IMR-90 (cell line): ENCODE results near the gene PARVG.

Source experiments
- BHLHE40 ChIP-seq: fragments of 150-350 bp; IDR thresholded peaks from 2 replicates; pipeline ENCODE4 v1.6.1; 2016; ENCODE audit warnings: mild to moderate bottlenecking, low read depth, low read length
- FOS ChIP-seq: fragments of 150-350 bp; IDR thresholded peaks from 2 replicates; pipeline ENCODE4 v1.6.1; 2016; ENCODE audit warnings: low read depth, low read length
- MAFK ChIP-seq: IDR thresholded peaks from 2 replicates; pipeline ENCODE4 v1.6.1; 2012; ENCODE audit warnings: low read depth, low read length, improper control_type of control experiment
- MXI1 ChIP-seq: IDR thresholded peaks from 2 replicates; pipeline ENCODE4 v1.6.1; 2012; ENCODE audit warnings: low read depth, mild to moderate bottlenecking, low read length, moderate library complexity, borderline replicate concordance
- POLR2A ChIP-seq: IDR thresholded peaks from 2 replicates; pipeline ENCODE4 v1.6.1; 2012; ENCODE audit warnings: mild to moderate bottlenecking, low read depth, low read length
- RAD21 ChIP-seq: IDR thresholded peaks from 2 replicates; pipeline ENCODE4 v1.6.1; 2012; ENCODE audit warnings: low read length, improper control_type of control experiment
- SMC3 ChIP-seq: fragments of 150-350 bp; IDR thresholded peaks from 2 replicates; pipeline ENCODE4 v1.6.1; 2016; ENCODE audit warnings: low read depth, mild to moderate bottlenecking, antibody characterized with exemption, low read length, moderate library complexity
- TF ChIP-seq, protein P1 (sequence below): conservative IDR thresholded peaks from 2 replicates; pipeline ENCODE4 v1.5.1; 2012; ENCODE audit warnings: mild to moderate bottlenecking, low read depth, low read length, improper control_type of control experiment
- TF ChIP-seq, protein P2 (sequence below): fragments of 150-350 bp; IDR thresholded peaks from 2 replicates; pipeline ENCODE4 v1.6.1; 2016; ENCODE audit warnings: low read depth, mild to moderate bottlenecking, low read length, moderate library complexity, borderline replicate concordance

- TF ChIP-seq, protein P1, sequence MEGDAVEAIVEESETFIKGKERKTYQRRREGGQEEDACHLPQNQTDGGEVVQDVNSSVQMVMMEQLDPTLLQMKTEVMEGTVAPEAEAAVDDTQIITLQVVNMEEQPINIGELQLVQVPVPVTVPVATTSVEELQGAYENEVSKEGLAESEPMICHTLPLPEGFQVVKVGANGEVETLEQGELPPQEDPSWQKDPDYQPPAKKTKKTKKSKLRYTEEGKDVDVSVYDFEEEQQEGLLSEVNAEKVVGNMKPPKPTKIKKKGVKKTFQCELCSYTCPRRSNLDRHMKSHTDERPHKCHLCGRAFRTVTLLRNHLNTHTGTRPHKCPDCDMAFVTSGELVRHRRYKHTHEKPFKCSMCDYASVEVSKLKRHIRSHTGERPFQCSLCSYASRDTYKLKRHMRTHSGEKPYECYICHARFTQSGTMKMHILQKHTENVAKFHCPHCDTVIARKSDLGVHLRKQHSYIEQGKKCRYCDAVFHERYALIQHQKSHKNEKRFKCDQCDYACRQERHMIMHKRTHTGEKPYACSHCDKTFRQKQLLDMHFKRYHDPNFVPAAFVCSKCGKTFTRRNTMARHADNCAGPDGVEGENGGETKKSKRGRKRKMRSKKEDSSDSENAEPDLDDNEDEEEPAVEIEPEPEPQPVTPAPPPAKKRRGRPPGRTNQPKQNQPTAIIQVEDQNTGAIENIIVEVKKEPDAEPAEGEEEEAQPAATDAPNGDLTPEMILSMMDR = no peak
- TF ChIP-seq POLR2A = no peak
- no peak for TF ChIP-seq MAFK
- no peak for TF ChIP-seq FOS
- TF ChIP-seq SMC3 = no peak
- no peak for TF ChIP-seq BHLHE40
- TF ChIP-seq, protein P2, sequence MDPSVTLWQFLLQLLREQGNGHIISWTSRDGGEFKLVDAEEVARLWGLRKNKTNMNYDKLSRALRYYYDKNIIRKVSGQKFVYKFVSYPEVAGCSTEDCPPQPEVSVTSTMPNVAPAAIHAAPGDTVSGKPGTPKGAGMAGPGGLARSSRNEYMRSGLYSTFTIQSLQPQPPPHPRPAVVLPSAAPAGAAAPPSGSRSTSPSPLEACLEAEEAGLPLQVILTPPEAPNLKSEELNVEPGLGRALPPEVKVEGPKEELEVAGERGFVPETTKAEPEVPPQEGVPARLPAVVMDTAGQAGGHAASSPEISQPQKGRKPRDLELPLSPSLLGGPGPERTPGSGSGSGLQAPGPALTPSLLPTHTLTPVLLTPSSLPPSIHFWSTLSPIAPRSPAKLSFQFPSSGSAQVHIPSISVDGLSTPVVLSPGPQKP = no peak
- no peak for TF ChIP-seq MXI1
- TF ChIP-seq RAD21 = no peak
These were observed 2.5 kb downstream of the PARVG start for GRCh38 chr22:44183287-44183588.
